ENCODE results near the gene UTP14A. TPM values are rescaled to one million over a fixed set of nuclear protein-coding genes. Genes with fewer than 3 reads are reported as not detected.

The UTP14A gene
- total and polyA plus RNA-seq, 2 experiments from 2014 or later: 14.6 to 18.5 TPM

DNA sequence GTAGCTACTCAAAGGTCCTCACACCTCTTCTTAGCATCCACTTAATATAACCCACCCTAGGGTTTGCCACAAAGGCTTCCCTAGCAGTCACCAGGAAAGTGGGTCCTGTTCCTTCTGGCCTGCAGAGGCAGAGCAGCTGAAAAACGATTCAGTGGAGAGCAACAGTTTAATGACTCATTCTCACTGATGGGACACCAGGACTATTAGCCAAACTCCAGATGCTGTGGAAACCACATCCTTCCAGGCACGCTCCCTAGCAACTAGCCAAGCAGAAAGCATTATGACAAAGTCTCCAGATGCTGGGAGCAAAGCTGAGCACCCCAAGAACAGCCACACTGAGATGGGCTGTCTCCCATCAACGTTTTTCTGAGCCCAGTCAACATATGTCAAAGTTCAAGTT is 30.3 kb upstream of the UTP14A start:
- no peaks in the 10 kb centered on the region for H3K27me3 Mint-ChIP-seq (ENCODE audit: insufficient read depth, low read depth, poor library complexity)
- ATAC-seq: no peak

More for the DNA sequence above, 30.3 kb upstream of the UTP14A start:
- Histone ChIP-seq H3K4me3 (no peak overlapping the region), H3K27me3 (ENCODE audit: insufficient read depth) (no peaks in the 10 kb centered on the region), H4K20me1 (replicated peaks; ENCODE audit: insufficient read depth) (no peaks in the 10 kb centered on the region), H3K4me1 (ENCODE audit: insufficient read depth) (no peaks in the 10 kb centered on the region), H2AFZ (no peak overlapping the region), H3F3A (replicated peaks; ENCODE audit: low read depth) (no peaks in the 10 kb centered on the region), H3K27ac (ENCODE audit: low read depth) (no peak overlapping the region), H3K36me3 (ENCODE audit: insufficient read depth) (no peaks in the 10 kb centered on the region), H3K79me2 (replicated peaks; ENCODE audit: insufficient read depth) (no peaks in the 10 kb centered on the region), H3K4me2 (no peak overlapping the region), H3K9me2 (ENCODE audit: insufficient read depth) (no peaks in the 10 kb centered on the region)
- Mint-ChIP-seq H3K36me3 (ENCODE audit: low read depth) (no peaks in the 10 kb centered on the region), H3K27ac (no peak overlapping the region), H3K4me3 (no peak overlapping the region), H3K9me3 (peaks cover 12% of the 10 kb centered on the region; the same call in 2 of the 3 replicates), H3K4me1 (peaks cover 3% of the 10 kb centered on the region; the same call in 1 of the 3 replicates)
- TF ChIP-seq EZH2 (IDR thresholded peaks at IDR 0.05; ENCODE audit: low read depth, unreplicated experiment) (no peak), EZH2phosphoT487 (IDR thresholded peaks at IDR 0.05; ENCODE audit: unreplicated experiment) (no peak), ZNF462 (CRISPR knock-in tag; IDR thresholded peaks at IDR 0.05) (no peak), REST (IDR thresholded peaks at IDR 0.05; ENCODE audit: unreplicated experiment) (no peak), ZNF114 (CRISPR knock-in tag; IDR thresholded peaks at IDR 0.05) (no peak), NANOG (IDR thresholded peaks at IDR 0.05; ENCODE audit: borderline replicate concordance) (no peak), CREB1 (CRISPR knock-in tag; IDR thresholded peaks at IDR 0.05; ENCODE audit: low read depth) (no peak), ZNF331 (CRISPR knock-in tag; IDR thresholded peaks at IDR 0.05; ENCODE audit: low read depth) (no peak), JUNB (IDR thresholded peaks at IDR 0.05; ENCODE audit: unreplicated experiment) (no peak), STAT1 (IDR thresholded peaks at IDR 0.05; ENCODE audit: unreplicated experiment) (no peak), POLR2AphosphoS5 (IDR thresholded peaks at IDR 0.05; ENCODE audit: low read depth) (no peak)
- TF ChIP-seq, protein P1, sequence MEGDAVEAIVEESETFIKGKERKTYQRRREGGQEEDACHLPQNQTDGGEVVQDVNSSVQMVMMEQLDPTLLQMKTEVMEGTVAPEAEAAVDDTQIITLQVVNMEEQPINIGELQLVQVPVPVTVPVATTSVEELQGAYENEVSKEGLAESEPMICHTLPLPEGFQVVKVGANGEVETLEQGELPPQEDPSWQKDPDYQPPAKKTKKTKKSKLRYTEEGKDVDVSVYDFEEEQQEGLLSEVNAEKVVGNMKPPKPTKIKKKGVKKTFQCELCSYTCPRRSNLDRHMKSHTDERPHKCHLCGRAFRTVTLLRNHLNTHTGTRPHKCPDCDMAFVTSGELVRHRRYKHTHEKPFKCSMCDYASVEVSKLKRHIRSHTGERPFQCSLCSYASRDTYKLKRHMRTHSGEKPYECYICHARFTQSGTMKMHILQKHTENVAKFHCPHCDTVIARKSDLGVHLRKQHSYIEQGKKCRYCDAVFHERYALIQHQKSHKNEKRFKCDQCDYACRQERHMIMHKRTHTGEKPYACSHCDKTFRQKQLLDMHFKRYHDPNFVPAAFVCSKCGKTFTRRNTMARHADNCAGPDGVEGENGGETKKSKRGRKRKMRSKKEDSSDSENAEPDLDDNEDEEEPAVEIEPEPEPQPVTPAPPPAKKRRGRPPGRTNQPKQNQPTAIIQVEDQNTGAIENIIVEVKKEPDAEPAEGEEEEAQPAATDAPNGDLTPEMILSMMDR (conservative IDR thresholded peaks at IDR 0.05; ENCODE audit: low read depth in 2 of 2): no peak
- TF ChIP-seq, protein P2, sequence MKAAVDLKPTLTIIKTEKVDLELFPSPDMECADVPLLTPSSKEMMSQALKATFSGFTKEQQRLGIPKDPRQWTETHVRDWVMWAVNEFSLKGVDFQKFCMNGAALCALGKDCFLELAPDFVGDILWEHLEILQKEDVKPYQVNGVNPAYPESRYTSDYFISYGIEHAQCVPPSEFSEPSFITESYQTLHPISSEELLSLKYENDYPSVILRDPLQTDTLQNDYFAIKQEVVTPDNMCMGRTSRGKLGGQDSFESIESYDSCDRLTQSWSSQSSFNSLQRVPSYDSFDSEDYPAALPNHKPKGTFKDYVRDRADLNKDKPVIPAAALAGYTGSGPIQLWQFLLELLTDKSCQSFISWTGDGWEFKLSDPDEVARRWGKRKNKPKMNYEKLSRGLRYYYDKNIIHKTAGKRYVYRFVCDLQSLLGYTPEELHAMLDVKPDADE (IDR thresholded peaks at IDR 0.05): no peak
- DNase-seq (ENCODE audit: low spot score): no peak
